Natural killer cell (primary cell): ENCODE measurements around the gene DLL4. TPM values are rescaled to one million over a fixed set of nuclear protein-coding genes. Genes with fewer than 3 reads are reported as not detected.
A peak's percentile ranks its signal among the peaks of the same experiment; 100 is the strongest.

Experiments used
- ATAC-seq, 3 donors: fragments of 150-1000 bp in 2 of 3; fragments of 200-7000 bp in 1 of 3; cut with Tn5 transposase; 1 replicate in 1 of 3; 2 replicates in 2 of 3; pipeline ENCODE4 v1.10.0; 2021; ENCODE audit warnings: mild to moderate bottlenecking in 2 of 3, moderate library complexity in 2 of 3
- DNase-seq, 2 donors: peaks; one replicate each; pipeline versions ENCODE4 v3.0.0 to v3.0.0-alpha.2; 2013 to 2021; ENCODE audit warnings: mixed read lengths in 1 of 2
- H3K27ac ChIP-seq: one replicate; pipeline ENCODE4 v1.5.1; 2013; ENCODE audit warnings: mild to moderate bottlenecking, low read length
- H3K27me3 ChIP-seq: one replicate; pipeline ENCODE4 v1.6.1; 2013; ENCODE audit warnings: low read length; ENCODE audit not compliant: control insufficient read depth, insufficient read depth
- H3K36me3 ChIP-seq: one replicate; pipeline ENCODE4 v1.6.1; 2013; ENCODE audit warnings: low read length; ENCODE audit not compliant: control insufficient read depth, insufficient read depth
- H3K4me1 ChIP-seq: one replicate; pipeline ENCODE4 v1.6.1; 2013; ENCODE audit warnings: low read length; ENCODE audit not compliant: control insufficient read depth, insufficient read depth
- H3K4me3 ChIP-seq: one replicate; pipeline ENCODE4 v1.5.1; 2013; ENCODE audit warnings: low read length
- H3K9me3 ChIP-seq: one replicate; pipeline ENCODE4 v1.6.1; 2013; ENCODE audit warnings: low read length; ENCODE audit not compliant: control insufficient read depth, insufficient read depth
- H3K27ac Mint-ChIP-seq, 2 donors: one replicate each; pipeline ENCODE4 v1.8.0; 2022; ENCODE audit warnings: mild to moderate bottlenecking in 2 of 2, mixed read lengths in 2 of 2, moderate library complexity in 1 of 2
- H3K27me3 Mint-ChIP-seq, 2 donors: one replicate each; pipeline ENCODE4 v1.8.0; 2022; ENCODE audit warnings: low read depth in 2 of 2, mixed read lengths in 2 of 2
- H3K36me3 Mint-ChIP-seq: one replicate; pipeline ENCODE4 v1.8.0; 2022; ENCODE audit warnings: mixed read lengths
- H3K4me1 Mint-ChIP-seq, 2 donors: one replicate each; pipeline ENCODE4 v1.8.0; 2022; ENCODE audit warnings: mixed read lengths in 2 of 2
- H3K4me3 Mint-ChIP-seq: one replicate; pipeline ENCODE4 v1.8.0; 2022; ENCODE audit warnings: mild to moderate bottlenecking, moderate library complexity, mixed read lengths
- H3K9me3 Mint-ChIP-seq, 2 donors: one replicate each; pipeline ENCODE4 v1.8.0; 2022; ENCODE audit warnings: mixed read lengths in 2 of 2
- WGBS: methylation state at CpG from one replicate; pipeline ENCODE4 v1.1.7; 2013; ENCODE audit warnings: missing lambda C conversion rate; ENCODE audit not compliant: insufficient coverage; 5-methylcytosine and 5-hydroxymethylcytosine counted together
- intact Hi-C: fragments of 100-400 bp; cut with micrococcal nuclease; formaldehyde crosslinking; loops from one replicate; pipeline ENCODE4 v1.14.2; 2022
- total RNA-seq, 4 donors: library from RNA; stranded (reverse); fragments of 120-200 nt in 1 of 4; gene quantifications; one replicate each; pipeline versions ENCODE4 v1.2.3 to v1.2.4, GENCODE V29; 2013 to 2022
- TF ChIP-seq, protein P1 (sequence below): fragments of 200-600 bp; IDR thresholded peaks from one replicate; pipeline ENCODE4 v1.8.0; 2022; ENCODE audit warnings: antibody characterized with exemption

The DLL4 gene
- total RNA-seq, 3 donors from 2014 or later (not counting 1 experiment from before 2014, with no cell fraction given), result 0.10 to 0.16 TPM; not detected in 1

DNA sequence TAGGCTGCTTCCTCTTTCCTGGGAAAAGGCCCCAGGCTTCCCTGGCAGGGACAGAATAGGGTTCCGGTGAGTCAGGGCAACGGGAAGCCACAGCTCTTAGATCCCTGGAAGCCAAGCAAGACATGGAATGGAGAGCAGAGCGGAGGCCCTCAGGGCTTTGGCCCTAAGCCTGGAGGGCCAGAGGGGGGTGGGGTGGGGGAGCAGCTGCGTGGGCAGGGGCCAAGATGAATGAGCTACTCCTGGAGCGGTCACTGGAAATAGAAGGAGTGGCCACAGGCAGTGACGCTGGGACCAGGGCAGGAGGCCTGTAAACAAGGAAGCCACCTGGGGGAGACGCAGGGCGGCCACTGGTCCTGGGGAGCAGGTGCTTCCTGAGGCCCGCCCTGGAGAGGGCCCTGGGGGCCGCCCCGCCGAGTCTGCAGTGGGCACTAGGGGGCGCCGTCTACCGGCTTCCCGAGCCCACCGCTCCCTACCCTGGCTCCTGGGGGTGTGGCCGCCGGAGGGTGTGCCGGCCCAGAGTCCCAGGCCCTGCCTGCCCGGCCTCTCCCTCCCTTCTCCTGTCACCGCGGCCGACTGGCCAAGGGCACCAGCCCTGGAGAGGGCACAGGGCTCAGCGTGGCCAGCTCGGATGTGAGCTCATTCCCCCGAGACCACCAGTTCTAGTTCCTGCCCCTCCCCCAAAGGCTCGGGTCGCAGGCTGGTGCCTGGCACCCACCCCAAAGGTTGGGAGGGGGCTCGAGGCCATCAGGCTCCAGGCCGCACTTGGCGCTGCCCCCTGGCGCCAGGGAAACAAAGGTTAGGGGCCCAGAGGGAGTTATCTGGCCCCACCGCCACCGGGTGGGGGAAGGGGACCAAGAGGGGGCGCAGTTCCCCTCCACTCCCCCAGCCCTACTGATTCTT, 22.8 kb upstream of the DLL4 start:
- H3K9me3 Mint-ChIP-seq, result no peaks in the 10 kb centered on the region
- 11% methylated on average over 33 of the region's 36 CpGs for WGBS
- no peaks in the 10 kb centered on the region for H3K9me3 ChIP-seq
- peak; percentile 68 to 83 for DNase-seq
- H3K27me3 ChIP-seq, result no peaks in the 10 kb centered on the region
- no peaks in the 10 kb centered on the region for H3K36me3 Mint-ChIP-seq
- TF ChIP-seq, protein P1, sequence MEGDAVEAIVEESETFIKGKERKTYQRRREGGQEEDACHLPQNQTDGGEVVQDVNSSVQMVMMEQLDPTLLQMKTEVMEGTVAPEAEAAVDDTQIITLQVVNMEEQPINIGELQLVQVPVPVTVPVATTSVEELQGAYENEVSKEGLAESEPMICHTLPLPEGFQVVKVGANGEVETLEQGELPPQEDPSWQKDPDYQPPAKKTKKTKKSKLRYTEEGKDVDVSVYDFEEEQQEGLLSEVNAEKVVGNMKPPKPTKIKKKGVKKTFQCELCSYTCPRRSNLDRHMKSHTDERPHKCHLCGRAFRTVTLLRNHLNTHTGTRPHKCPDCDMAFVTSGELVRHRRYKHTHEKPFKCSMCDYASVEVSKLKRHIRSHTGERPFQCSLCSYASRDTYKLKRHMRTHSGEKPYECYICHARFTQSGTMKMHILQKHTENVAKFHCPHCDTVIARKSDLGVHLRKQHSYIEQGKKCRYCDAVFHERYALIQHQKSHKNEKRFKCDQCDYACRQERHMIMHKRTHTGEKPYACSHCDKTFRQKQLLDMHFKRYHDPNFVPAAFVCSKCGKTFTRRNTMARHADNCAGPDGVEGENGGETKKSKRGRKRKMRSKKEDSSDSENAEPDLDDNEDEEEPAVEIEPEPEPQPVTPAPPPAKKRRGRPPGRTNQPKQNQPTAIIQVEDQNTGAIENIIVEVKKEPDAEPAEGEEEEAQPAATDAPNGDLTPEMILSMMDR, result peak; percentile 83
- peaks cover 42% of the 10 kb centered on the region for H3K4me1 ChIP-seq
- peak overlapping the region; percentile 84 for H3K27ac ChIP-seq
- peak; percentile 55 to 67 (median 62) for ATAC-seq
- intact Hi-C loops, result loop anchor here (2.0 kb wide), 1 partner anchor 46 kb away; the partner anchor contains the start of gene CHAC1
- H3K4me3 ChIP-seq, result peak overlapping the region; percentile 52
- H3K4me3 Mint-ChIP-seq, result peak overlapping the region; percentile 85
- H3K36me3 ChIP-seq, result peaks cover 20% of the 10 kb centered on the region
- H3K4me1 Mint-ChIP-seq, result peaks cover 19 to 51% of the 10 kb centered on the region in 2 donors
- H3K27ac Mint-ChIP-seq, result peak overlapping the region in 1 of 2 donors; percentile 91
- no peaks in the 10 kb centered on the region for H3K27me3 Mint-ChIP-seq

GRCh38 chr15:40906991-40907802, 21.9 kb upstream of the DLL4 start:
- Mint-ChIP-seq H3K4me1 (peaks cover 19 to 51% of the 10 kb centered on the region in 2 donors), H3K9me3 (no peaks in the 10 kb centered on the region), H3K27ac (peak overlapping the region in 1 of 2 donors; percentile 91), H3K27me3 (no peaks in the 10 kb centered on the region), H3K36me3 (no peaks in the 10 kb centered on the region), H3K4me3 (peak overlapping the region; percentile 85)
- TF ChIP-seq, protein P1, result no peak
- Histone ChIP-seq H3K4me3 (peak overlapping the region; percentile 52), H3K36me3 (peaks cover 20% of the 10 kb centered on the region), H3K27ac (peak overlapping the region; percentile 84), H3K27me3 (no peaks in the 10 kb centered on the region), H3K4me1 (peaks cover 41% of the 10 kb centered on the region), H3K9me3 (no peaks in the 10 kb centered on the region)
- DNase-seq (peak in 1 of 2 donors; percentile 76), ATAC-seq (peak; percentile 26 to 45 (median 36))
- intact Hi-C loops, result loop anchor here (2.0 kb wide), 1 partner anchor 46 kb away; the partner anchor contains the start of gene CHAC1
- WGBS, result 11% methylated on average over 17 of the region's 22 CpGs

DNA sequence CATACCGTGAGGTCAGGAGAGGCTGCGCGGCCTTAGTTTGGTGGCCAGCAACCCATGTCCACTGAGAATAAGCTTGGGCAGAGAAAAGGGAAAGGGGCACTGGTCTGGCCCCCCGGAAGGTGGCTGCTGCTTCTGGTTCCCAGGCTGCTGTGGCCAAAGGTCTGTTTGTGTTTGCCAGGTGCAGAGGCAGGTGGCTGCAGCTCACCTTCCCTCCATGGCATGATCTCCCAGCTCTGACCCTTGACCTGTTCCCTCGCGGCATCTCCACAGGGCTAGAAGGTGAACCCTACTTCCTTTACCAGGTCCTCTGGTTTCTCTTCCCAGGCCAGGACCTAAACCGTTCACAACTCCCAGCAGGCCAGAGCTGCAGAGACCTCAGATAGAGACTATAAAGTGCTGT, 21.0 kb upstream of the DLL4 start:
- Histone ChIP-seq H3K4me3 (no peak overlapping the region), H3K36me3 (peaks cover 11% of the 10 kb centered on the region), H3K9me3 (no peaks in the 10 kb centered on the region), H3K27me3 (no peaks in the 10 kb centered on the region), H3K27ac (no peak overlapping the region), H3K4me1 (peaks cover 32% of the 10 kb centered on the region)
- 91% methylated on average over 7 of the region's 7 CpGs for WGBS
- Mint-ChIP-seq H3K4me3 (peak overlapping the region; percentile 59), H3K27me3 (no peaks in the 10 kb centered on the region), H3K9me3 (no peaks in the 10 kb centered on the region), H3K4me1 (peaks cover 14 to 43% of the 10 kb centered on the region in 2 donors), H3K27ac (peak overlapping the region; percentile 26 to 91), H3K36me3 (no peaks in the 10 kb centered on the region)
- DNase-seq (no peak), ATAC-seq (no peak)
- intact Hi-C loops, result no loop called here
- TF ChIP-seq, protein P1, result no peak
